Measurements from ENCODE around the gene NXPE1. TPM values are rescaled to one million over a fixed set of nuclear protein-coding genes. Genes with fewer than 3 reads are reported as not detected.

Gene NXPE1
- total RNA-seq, 6 experiments from 2014 or later: not detected

GRCh38 chr11:114522818-114523217 lies 36.9 kb downstream of the NXPE1 start:
- Histone ChIP-seq H3K4me1 (no peaks in the 10 kb centered on the region), H3K36me3 (no peaks in the 10 kb centered on the region), H3K27ac (no peak overlapping the region), H3K27me3 (no peaks in the 10 kb centered on the region), H3K4me3 (no peak overlapping the region), H3K9me3 (no peaks in the 10 kb centered on the region)
- intact Hi-C loops (cut with DNase I): no loop called here
- no peak for ATAC-seq
- TF ChIP-seq, protein P1, sequence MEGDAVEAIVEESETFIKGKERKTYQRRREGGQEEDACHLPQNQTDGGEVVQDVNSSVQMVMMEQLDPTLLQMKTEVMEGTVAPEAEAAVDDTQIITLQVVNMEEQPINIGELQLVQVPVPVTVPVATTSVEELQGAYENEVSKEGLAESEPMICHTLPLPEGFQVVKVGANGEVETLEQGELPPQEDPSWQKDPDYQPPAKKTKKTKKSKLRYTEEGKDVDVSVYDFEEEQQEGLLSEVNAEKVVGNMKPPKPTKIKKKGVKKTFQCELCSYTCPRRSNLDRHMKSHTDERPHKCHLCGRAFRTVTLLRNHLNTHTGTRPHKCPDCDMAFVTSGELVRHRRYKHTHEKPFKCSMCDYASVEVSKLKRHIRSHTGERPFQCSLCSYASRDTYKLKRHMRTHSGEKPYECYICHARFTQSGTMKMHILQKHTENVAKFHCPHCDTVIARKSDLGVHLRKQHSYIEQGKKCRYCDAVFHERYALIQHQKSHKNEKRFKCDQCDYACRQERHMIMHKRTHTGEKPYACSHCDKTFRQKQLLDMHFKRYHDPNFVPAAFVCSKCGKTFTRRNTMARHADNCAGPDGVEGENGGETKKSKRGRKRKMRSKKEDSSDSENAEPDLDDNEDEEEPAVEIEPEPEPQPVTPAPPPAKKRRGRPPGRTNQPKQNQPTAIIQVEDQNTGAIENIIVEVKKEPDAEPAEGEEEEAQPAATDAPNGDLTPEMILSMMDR (IDR thresholded peaks at IDR 0.05): no peak
- TF ChIP-seq POLR2A (IDR thresholded peaks at IDR 0.05): no peak
- WGBS (ENCODE audit: insufficient coverage, low coverage, low lambda C conversion rate, missing lambda C conversion rate): 44% methylated on average over 2 of the region's 2 CpGs
- DNase-seq: no peak

GRCh38 chr11:114511538-114511937 lies 48.1 kb downstream of the NXPE1 start:
- H3K27me3 ChIP-seq: no peaks in the 10 kb centered on the region
- H3K4me1 ChIP-seq: no peaks in the 10 kb centered on the region
- intact Hi-C loops (cut with DNase I): no loop called here
- no CpG with 5 or more reads among the region's 2 CpGs for WGBS (ENCODE audit: insufficient coverage, low coverage, low lambda C conversion rate, missing lambda C conversion rate)
- H3K27ac ChIP-seq: no peak overlapping the region
- H3K36me3 ChIP-seq: no peaks in the 10 kb centered on the region
- no peaks in the 10 kb centered on the region for H3K9me3 ChIP-seq
- ATAC-seq: no peak
- no peak overlapping the region for H3K4me3 ChIP-seq
- no peak for TF ChIP-seq POLR2A (IDR thresholded peaks at IDR 0.05)
- TF ChIP-seq, protein P1 (IDR thresholded peaks at IDR 0.05): no peak
- no peak for DNase-seq

- no peak for TF ChIP-seq POLR2A (IDR thresholded peaks at IDR 0.05)
- TF ChIP-seq, protein P1 (IDR thresholded peaks at IDR 0.05): no peak
- DNase-seq (no peak), ATAC-seq (no peak)
- H3K9me3 ChIP-seq: no peaks in the 10 kb centered on the region
- no peaks in the 10 kb centered on the region for H3K36me3 ChIP-seq
- H3K27me3 ChIP-seq: no peaks in the 10 kb centered on the region
- no peak overlapping the region for H3K27ac ChIP-seq
- H3K4me1 ChIP-seq: no peaks in the 10 kb centered on the region
- 72% methylated on average over 7 of the region's 7 CpGs for WGBS (ENCODE audit: insufficient coverage, low coverage, low lambda C conversion rate, missing lambda C conversion rate)
- H3K4me3 ChIP-seq: no peak overlapping the region
- intact Hi-C loops (cut with DNase I): no loop called here
Measured at GRCh38 chr11:114511079-114511478, 48.6 kb downstream of the NXPE1 start.

GRCh38 chr11:114501901-114502300 lies 57.8 kb downstream of the NXPE1 start:
- intact Hi-C loops (cut with DNase I): no loop called here
- TF ChIP-seq, protein P1 (IDR thresholded peaks at IDR 0.05): no peak
- TF ChIP-seq POLR2A (IDR thresholded peaks at IDR 0.05): no peak

DNA sequence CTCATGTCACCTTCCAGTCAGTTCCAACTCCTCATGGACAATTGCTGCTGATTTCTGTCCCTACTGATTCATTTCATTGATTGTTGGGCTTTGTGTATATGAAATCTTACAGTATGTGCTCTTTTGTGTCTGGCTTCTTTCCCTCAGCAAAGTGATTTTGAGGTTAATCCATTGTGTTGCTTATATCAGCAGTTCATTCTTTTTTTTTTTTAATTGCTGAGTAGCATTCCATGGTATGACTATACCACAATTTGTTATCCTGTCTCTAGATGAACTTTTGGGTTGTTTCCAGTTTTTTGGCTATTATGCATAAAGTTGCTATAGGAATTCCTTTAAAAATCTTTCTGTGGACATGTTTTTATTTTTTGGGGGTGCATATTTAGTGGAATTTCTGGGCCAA lies 59.9 kb downstream of the NXPE1 start:
- no peak for TF ChIP-seq POLR2A (IDR thresholded peaks at IDR 0.05)
- TF ChIP-seq, protein P1 (IDR thresholded peaks at IDR 0.05): no peak
- H3K9me3 ChIP-seq: no peaks in the 10 kb centered on the region
- intact Hi-C loops (cut with DNase I): no loop called here
- H3K36me3 ChIP-seq: no peaks in the 10 kb centered on the region
- no peaks in the 10 kb centered on the region for H3K27me3 ChIP-seq
- DNase-seq (no peak), ATAC-seq (no peak)
- H3K27ac ChIP-seq: no peak overlapping the region
- no peak overlapping the region for H3K4me3 ChIP-seq
- H3K4me1 ChIP-seq: no peaks in the 10 kb centered on the region

More at GRCh38 chr11:114501901-114502300, 57.8 kb downstream of the NXPE1 start:
- no peaks in the 10 kb centered on the region for H3K36me3 ChIP-seq
- no peaks in the 10 kb centered on the region for H3K4me1 ChIP-seq
- 44% methylated on average over 1 of the region's 1 CpG for WGBS (ENCODE audit: insufficient coverage, low coverage, low lambda C conversion rate, missing lambda C conversion rate)
- no peak for ATAC-seq
- H3K4me3 ChIP-seq: no peak overlapping the region
- no peaks in the 10 kb centered on the region for H3K27me3 ChIP-seq
- DNase-seq: no peak
- H3K9me3 ChIP-seq: no peaks in the 10 kb centered on the region
- H3K27ac ChIP-seq: no peak overlapping the region

Measured in right lobe of liver (tissue), 6 donors.